NCI-H774 (cell line): Measurements from ENCODE around the gene RASSF1.

Source experiments
- DNase-seq: peaks from one replicate; lab custom pipeline; 2025; lab: John Stamatoyannopoulos, UW

The RASSF1 gene

GRCh38 chr3:50342813-50343633, 2.4 kb upstream of the RASSF1 start:
- no peak for DNase-seq

GRCh38 chr3:50341996-50342650, 1.5 kb upstream of the RASSF1 start:
- no peak for DNase-seq

DNA sequence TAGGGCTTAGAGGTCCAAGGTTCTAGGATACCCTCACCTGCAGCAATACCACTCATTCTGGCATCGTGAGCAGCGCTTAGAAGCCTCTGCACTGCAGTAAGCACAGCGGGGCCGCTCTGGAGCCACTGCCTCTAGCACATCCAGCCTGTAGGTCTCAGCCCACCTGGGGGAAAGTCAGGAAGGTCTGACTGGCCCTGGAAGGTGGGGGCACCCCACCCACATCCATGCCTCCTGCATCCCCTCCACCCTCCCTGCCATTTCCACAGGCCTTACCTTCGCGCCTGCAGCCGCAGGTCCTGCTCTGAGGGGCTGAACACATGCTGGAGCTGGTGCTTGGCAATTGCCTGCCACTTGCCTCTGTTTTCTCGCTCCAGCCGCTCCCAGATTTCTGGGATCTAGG, 901 bp upstream of the RASSF1 start:
- DNase-seq, result no peak

GRCh38 chr3:50340147-50340447, 539 bp downstream of the RASSF1 start:
- DNase-seq, result no peak

DNA sequence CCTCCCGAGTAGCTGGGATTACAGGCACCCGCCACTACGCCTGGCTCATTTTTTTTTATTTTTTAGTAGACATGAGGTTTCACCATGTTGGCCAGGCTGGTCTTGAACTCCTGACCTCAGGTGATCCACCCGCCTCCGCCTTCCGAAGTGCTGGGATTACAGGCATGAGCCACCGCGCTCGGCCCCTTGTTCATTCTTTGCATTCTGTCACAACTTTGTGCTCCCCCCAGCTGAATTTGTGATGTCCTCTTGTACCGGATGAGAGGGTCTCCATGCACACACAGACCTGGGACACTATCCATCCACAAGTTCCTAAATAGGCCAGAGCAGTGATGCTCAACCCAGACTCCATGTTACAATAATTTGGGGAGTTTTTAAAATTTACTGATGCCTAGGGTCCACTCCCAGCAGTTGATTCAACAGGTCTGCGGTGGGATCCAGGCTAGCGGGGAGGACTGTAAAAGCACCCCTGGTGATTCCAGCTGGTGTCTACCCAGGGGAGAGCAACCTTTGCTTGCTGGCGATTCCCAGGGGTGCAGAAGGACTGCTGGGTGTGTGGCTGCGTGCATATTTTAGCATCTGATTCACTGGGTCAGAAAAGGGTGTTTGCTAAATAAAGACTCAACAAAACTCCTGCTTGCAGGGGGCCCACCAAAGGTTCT, 1.0 kb downstream of the RASSF1 start:
- no peak for DNase-seq

DNA sequence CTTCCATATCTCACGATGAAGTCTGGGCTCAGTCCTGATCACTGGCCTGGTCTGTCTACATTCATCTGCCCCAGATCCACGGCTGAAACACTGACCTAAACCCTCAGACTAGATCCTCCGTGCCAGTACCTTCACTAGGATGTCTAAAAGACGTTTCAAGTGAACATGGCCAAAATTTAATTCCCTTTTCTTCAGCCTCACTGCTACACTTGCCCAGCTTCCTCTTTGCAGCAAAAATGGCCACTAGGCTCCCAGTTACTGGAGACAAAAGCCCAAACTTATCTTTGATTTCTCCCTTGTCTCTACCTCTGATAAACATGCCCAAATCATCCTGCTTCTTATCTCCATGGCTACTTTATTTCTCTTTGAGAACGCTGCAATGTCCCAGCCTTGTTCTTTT, 1.7 kb downstream of the RASSF1 start:
- DNase-seq, result no peak

DNA sequence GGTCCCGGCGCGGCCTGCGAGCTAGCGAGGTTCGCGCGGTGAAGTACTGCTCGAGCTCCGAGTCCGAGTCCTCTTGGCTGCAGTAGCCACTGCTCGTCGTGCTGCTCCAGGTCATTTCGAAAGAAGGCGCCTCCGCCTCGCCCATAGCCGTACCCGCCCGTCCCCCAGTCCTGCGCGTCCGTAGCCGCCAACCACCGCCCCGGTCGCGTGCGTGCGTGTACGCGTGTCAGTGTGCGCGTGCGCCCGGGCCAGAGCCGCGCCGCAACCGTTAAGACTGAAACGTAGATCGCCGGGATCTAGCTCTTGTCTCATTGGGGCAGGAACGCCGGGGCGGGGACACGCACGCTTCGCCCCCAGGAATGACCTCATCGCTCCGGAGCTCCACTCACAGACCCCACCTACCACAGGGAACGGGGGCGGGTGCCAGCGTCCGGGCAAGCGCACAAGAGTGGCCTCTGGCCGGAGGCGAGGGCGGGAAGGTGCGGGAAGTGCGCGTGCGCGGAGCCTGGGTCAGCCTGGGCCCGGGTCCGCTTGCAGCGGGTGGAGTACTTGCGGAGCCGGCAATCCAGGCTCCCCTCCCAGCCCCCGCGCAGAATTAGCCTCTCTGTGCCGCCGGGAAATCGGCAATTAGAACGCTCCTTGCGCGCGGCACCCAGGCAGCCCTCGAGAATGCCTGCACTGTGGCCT, 3.3 kb downstream of the RASSF1 start:
- DNase-seq, result peak; percentile 88

DNA sequence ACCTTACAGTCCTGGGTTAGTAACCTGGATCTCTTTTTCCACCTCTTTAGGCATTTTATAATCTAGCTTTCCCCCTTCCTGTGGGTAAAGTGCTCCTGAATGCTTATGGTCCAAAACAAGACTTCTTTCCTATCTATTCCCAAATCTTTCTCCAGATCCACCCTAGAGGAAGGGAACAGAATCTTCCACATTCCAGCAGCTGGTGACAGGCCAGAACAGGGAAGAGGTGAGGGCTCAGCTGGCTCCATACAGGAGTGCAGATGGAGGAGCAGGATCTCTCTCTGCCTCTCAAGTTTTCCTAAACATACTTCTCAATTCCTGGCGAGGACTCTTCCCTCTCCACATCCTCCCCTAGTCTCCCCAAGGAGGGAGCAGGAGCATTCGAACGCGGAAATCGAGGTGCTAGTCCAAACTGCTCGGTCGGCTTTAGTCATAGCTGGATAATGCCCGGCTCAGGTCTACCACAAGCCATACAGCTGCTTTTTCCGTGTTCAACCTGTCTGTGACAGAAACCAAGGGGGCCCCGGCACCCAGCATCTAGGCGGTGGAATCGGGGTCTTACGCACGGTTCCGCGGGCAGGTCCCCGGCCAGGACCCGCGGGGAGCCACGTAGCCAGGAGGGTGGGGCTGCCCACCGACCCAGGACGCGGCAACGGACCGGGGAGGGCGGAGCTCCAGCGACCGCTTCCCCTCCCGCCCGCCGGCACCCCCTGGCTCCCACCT, 4.0 kb downstream of the RASSF1 start:
- no peak for DNase-seq

- DNase-seq, result no peak
Observed at GRCh38 chr3:50334339-50335075, 6.1 kb downstream of the RASSF1 start.

GRCh38 chr3:50333744-50334328, 6.8 kb downstream of the RASSF1 start:
- no peak for DNase-seq

- DNase-seq, result no peak
Observed at GRCh38 chr3:50331364-50331907, 9.2 kb downstream of the RASSF1 start.

DNA sequence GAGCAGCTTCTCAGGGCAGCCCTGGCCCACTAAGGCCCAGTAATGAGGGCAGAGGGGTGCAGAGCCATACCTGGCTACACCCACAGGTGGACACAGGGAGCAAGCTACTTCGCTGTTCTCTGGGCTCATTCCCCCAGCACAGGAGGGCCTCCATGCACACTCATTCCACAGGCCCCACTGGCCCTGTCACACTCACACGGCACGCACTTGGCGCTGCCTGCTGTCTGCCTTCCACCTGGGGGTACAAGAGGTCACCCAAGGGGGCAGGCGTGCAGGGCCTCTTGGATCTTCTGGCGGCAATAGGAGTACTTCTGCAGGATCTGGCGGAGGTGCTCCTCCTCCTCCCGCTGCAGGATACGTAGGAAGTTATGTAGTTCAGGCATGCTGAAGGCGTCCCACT, 10.3 kb downstream of the RASSF1 start:
- no peak for DNase-seq

GRCh38 chr3:50327943-50328691, 12.5 kb downstream of the RASSF1 start, which contains the start of gene TUSC2:
TSS of gene TUSC2 (minus strand) at chr3:50328223. CDS start at chr3:50328099, 124 bp downstream.
- peak; percentile 88 for DNase-seq

DNA sequence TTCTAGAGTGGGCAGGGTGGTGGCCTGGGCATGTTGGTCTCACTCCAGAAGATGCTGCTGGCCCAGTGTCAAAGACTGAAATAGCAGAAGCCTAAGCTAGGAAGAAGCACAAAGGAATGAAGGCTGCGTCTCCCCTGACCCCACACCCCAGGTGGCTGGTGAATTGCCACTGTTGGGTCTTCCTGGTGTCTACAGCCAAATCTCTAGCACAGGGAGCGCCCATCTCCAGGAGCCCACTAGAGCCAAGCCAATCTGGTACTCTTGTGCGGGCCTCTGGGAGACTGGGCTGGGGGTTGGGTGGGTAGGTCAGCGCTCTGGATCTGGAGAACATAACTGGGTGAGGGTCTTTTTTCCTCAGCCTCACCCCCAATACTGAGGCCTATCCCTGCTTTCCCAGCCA, 13.5 kb downstream of the RASSF1 start:
- no peak for DNase-seq

GRCh38 chr3:50326182-50326541, 14.5 kb downstream of the RASSF1 start:
- DNase-seq, result no peak

GRCh38 chr3:50325497-50326181, 15.0 kb downstream of the RASSF1 start:
- DNase-seq, result no peak

GRCh38 chr3:50325113-50325480, 15.5 kb downstream of the RASSF1 start:
- no peak for DNase-seq

- no peak for DNase-seq
Observed at GRCh38 chr3:50324351-50325112, 16.1 kb downstream of the RASSF1 start.
